IPS-NIHi7 (cell line): ENCODE results near the gene SIGLECL1.

Experiments
- DNase-seq: peaks from one replicate; pipeline ENCODE4 v3.0.0; 2012; ENCODE audit warnings: mixed read lengths; ENCODE audit errors: extremely low spot score

The SIGLECL1 gene

DNA sequence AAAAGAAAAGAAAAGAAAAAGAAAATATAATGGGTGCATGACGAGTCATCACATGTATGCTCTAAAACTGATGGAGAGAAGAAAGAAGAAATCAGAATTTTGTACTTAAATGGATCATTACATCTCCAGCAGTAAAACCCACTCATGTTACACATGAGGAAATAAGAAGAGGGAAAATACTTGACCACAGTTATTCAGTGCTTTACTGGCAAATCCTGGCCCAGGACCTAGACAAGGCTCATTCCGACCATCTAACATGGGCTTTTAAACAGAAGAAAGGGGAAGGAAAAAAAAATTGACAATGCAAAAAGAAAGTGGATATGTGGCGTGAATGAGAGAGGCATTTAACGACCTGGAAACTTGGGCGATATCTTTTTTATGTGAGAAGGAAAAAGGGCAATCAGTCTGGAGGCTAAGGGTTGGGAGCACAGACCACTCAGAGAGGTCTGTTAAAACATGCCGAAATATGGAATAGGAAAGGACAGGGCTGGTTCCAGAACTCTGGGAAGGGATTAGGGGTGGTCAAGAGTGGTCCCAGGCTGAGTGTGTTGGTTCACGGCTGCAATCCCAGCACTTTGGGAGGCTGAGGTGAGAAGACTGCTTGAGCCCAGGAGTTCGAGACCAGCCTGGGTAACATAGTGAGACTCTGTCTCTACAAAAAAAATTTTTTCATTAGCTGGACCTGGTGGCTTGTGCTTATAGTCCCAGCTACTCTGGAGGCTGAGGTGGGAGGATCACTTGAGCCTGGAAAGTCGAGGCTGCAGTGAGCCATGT, 1.6 kb downstream of the SIGLECL1 start:
- DNase-seq: no peak

DNA sequence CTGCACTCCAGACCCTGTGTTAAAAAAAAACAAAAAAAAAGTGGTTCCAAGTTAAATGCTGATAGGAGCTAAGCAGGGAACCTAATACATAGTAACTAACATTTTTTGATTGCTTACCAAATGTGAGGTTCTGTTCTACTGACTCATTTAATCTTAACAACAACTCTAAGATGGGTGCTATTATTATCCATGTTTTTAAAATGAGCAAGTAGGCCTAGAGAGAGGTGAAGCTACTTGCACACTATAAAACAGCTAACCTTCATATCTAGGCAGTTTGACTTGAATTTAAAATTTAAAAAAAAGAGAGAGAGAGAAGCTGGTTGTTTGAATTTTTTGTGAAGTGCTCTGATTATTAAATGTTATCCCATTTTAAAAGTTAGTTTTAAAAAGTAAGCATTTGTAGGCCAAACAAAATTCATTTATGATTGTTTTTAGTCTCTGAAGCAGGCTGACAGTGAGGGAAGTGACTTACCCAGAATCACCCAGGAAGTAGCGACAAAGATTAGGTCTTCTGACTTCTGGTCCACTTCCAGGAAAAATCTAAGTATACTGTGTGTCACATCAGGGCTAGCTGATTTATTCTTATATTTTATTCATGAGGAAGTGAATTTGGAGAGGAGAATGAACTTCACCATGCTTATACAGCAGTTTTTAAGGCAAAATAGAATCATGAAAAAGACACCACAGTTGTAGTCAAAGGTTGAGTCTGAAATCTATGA, 2.4 kb downstream of the SIGLECL1 start:
- DNase-seq: no peak

DNA sequence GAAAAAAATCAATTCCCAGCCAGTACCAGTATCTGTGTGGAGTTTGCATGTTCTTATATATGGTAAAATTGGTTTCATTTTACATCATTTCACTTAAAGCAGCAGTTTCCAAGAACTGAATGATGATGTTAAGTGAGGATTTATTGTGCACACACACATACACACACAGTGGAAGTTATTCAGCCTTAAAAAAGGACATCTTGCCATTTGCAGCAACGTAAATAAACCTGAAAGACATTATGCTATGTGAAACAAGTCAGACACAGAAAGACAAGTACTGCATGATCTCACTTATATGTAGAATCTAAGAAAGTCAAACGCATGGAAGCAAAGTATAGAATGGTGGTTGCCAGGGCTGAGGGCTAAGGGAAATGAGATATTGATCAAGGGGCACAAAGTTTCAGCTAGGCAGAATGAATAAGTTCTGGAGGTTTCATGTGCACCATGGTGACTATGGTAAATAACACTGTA, 5.3 kb downstream of the SIGLECL1 start:
- DNase-seq: no peak

DNA sequence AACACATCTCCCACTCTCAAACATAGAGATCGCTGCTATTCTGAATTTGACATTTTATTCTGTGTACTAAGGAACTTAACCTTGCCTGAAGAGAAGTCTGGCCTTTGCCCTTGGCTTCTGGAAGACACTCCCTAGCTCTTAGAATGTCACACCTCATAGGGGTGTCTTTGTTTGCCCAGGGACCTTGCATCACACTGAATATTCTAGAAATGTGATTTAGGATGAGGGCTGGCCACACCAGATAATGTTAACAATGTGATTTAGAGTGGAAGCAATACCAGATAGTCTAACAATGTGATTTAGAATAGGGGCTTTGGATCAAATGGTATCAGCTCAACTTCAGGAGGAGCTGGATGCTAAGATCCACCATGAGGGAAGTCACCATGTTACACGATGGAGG, 6.6 kb downstream of the SIGLECL1 start:
- DNase-seq: no peak

DNA sequence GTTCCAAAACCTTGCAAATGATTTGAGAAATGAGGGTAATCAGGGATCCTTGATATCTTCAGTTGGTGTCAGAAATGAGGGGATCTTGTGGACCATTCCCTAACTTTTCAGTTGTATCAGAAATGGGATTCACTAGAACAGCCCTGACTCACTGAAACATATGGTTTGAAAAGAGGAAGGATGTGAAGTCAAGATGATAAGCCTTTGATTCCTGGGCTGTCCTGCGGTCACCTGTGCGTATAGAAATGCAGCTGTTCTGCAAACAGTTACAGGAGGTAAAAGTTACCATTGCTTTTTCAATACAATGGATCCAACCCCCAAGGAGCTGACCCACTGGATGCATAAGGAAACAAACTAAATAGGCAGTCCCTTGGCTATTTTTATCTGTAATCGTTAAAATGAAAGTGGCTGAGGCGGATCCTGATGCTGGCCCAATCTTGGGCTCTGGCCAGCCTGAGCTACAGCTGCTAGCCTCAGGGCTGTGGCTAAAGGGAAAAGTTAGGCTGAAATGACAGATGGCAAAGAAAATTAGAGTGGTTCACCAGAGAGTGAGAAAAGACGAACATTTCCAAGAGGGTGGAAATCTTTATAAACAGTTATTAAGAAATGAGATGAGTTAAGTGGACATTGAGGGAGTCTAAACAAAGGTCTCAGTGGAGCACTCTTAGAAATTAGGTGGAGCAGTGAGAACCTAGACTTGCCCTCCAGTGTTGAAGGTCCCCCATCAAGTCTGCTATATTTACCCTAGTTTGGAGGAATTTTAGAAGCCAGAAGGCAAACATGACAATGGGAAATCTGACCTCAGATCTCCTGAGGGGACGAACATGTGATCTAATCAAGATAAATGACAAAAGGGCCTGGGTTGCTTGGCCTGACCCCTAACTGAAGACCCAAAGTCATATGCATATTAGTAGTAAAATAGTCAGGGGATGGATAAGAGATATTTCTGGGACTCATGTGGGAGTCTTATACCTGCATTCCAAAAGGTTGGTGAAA, 7.6 kb downstream of the SIGLECL1 start:
- DNase-seq: no peak

DNA sequence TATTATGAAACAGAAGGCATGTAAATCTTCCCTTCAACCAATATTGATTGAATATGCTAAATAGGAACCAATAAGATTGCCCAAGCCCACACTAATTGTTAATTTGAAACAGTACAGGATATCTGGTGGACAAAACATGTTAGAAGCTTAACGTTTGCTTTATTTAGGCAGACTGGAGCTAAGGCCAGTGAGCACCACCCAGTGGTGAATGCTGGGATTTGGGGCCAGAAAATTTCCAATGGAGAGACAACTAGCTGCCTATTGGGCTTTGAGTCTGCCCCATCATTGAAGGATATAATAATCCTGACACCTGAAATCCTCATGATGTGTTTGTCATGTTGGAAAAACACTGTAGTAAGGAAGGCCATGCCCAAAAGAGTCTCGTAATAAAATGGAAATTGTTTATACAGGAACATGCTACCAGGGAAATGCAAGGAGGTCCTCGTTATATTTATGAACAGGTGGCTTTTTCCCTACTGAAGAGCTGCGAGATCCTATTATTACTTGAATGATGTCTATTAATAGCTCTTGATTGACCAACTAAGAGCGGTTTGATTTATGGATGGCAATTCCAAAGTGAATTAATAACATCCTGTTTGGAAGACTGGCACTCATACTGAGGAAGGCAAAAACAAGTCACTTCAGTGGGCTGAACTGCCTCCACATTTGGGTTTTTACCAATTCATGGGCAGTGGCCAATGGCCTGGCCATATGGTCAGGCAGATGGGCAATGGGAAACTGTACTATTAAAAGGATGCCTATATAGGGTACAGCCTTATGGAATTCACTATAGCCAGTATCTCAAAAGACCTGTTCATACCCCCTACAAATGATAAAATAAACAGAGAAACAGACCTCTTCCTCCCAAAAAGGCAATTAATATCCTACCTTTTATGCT, 8.7 kb downstream of the SIGLECL1 start:
- DNase-seq: peak; percentile 69

DNA sequence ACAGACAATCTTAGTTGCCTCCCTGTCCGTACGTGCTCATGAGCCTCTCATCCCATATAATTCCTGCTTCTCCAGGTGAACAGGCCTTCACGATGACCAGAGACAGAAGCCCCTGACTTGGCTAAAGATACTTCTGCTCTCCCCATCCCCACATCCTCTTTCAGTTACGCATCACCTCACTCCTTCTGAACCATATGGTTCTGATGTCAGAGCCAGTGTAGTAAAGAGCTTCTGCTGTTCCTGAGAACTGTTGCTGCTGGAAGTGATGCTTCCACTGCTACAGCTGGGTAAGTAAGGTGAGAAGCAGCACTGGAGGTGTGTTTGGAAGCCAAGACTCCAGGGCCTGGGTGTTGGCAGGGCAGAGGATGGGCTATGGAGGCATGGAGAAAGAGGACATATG, 12.9 kb downstream of the SIGLECL1 start:
- no peak for DNase-seq

DNA sequence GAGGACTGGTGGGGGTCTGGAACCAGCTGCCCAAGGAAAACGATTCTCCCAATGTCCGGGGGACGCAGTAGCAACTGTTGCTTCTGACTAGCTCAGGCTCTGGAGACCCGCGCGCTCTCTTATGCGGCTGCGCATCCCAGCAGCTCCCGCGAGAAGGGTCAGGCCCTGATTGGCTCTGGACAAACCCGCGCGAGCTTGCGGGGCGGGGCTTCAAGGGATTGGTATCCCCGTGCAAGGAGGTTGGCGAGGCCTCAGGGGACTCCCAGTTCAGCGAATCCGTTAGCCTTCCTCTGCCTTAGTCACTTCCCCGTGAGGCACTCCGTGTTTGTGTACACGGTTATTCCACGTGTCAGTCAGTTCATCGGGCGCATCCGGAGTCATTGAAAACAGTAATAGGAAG, 20.2 kb downstream of the SIGLECL1 start:
- DNase-seq: peak; percentile 52

DNA sequence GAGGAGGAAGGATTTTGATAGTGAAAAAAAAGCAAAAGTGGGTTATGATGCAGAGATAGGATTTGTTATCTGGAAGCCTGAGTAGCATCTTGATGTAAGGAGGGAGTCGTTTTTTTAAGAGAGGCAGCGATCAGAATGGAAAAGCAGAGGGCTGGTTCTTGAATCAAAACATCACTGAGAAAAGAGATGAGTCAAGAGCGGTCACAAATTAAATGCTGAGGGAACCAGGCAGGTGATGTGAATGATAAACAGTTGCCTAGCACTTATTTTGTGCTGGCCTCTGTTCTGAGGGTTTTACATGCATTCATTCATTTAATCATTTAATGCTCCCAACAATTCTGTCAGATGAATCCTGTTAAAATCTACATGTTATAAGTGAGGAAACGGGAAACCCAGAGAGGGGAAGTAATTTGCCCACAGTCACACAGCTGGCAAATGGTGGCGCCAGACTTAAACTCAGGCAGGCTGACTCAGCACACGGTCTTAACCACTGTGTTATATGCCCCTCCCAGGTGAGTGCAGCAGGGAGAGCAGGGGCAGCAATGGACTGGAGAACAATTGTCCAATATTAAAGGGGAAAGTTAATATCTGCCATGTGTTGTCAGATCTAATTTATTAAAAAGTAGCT, 21.4 kb downstream of the SIGLECL1 start:
- no peak for DNase-seq

DNA sequence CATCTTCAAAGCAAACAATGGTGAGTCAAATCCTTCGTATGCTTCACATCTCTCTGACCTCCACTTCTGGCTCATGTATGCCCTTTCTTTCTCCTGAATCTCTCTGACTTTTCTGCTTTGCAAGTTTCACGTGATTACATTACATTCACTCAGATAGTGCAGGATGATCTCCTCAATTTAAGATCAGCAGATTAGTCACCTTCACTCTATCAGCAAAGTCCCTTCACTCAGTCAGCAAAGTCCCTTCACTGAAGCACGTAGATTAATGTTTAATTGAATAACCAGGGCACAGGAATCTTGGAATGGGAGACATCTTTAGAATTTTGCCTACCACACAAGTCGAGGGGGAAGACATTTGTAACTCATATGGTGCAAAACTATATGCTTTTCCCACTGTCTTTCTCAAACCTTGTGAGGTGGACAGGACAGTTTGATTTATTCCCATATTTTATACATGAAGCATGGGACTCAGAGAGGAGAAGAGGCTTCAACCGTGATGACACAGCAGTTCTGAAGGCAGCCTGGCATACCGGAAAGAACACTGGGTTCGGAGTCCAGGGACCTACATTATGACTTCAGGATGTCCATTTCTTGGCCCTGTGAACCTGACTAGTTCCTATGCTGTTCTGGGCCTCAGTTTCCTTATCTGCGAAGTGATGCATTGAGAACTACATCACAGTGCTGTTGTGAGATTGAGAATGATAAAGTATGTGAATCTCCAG, 23.3 kb downstream of the SIGLECL1 start:
- DNase-seq: no peak

DNA sequence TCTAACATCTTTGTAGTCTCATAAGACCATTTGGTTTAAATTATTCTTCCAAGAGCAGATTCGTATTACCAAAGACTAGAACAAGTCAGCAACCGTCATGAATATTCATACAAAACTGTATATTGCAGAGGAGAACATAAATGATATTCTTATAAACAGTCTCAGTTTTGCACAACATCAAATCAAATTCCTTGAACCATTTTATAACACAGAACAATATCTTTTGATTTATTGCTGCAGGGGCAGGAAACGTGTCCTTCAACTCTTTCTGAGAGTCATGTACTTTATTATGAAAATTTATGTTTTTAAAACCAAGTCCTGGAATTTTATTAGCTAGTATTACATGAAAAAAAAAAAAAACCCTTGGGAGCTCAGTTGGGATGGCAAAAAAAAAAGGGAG, 26.2 kb downstream of the SIGLECL1 start:
- no peak for DNase-seq

DNA sequence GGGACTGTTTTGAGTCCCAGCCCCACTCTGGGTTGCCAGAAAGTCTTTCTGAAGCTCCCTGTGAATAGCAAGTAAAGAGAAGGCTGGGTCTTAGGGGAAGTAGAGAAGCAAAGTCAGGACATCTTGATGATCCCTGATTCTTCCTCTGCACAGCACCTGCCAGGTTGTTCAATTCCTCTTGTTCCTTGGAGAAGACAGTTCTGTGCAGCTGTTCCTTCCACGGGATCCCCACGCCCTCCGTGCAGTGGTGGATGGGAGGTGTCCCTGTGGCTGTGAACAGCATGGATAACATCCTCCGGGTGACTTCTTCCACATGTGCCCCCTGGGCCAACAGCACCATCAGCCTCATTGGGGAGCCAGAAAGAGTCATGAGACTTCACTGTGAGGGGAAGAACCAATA, 31.5 kb downstream of the SIGLECL1 start:
- DNase-seq: no peak

DNA sequence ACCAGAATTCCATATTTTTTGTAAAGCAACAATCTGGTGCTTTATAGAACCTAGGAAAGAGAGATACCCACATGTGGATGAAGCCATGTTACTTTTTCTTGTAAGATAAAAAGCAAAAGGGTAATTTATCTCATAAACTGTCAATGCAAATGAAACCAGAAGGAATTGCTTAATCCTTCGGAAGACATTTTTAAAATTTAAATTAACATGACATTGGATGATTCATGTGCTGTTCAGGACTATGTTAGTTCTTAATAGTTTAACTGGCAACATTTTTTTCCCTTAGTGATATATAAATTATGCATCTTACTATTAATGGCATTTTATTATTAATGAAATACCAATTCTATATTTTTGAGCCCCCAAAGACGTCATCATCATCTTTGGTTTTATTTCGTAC, 34.8 kb downstream of the SIGLECL1 start:
- no peak for DNase-seq

DNA sequence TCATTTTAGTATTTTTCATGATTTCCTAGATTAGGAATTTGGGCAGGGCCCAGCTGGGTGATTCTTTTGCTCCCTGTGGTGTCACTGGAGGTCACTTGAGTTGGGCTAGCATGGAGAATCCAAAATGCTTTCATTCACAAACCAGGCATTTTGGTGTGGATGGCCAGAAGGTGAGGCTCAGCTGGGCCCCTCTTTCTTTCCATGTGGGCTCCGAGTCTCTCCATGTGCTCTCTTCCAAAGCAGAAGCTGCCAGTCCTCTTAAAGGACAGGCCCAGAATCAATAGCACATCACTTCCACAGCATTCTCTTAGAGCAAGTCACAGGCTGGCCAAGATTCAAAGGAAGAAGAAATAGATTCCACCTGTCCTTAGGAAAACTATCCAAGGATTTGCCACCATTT, 38.8 kb downstream of the SIGLECL1 start:
- DNase-seq: peak; percentile 2

DNA sequence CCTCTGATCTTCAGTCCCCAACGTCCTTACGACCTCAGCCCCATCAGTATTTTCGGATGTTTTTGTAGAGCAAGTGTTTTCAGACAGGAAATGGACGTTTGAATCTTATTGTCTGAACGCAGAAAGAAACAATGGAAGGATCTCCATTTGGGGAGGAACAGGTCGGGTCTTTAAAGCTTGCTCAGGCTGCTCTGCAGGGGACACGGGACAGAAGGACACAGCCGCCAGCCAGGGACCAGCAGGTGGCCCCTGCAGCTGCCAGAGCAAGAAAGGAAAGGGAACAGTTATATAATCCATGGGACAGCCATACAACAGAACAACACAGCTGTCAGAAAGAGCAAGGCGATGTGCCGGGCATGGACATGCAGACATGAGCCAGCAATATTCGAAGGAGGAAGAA, 42.1 kb downstream of the SIGLECL1 start:
- no peak for DNase-seq

DNA sequence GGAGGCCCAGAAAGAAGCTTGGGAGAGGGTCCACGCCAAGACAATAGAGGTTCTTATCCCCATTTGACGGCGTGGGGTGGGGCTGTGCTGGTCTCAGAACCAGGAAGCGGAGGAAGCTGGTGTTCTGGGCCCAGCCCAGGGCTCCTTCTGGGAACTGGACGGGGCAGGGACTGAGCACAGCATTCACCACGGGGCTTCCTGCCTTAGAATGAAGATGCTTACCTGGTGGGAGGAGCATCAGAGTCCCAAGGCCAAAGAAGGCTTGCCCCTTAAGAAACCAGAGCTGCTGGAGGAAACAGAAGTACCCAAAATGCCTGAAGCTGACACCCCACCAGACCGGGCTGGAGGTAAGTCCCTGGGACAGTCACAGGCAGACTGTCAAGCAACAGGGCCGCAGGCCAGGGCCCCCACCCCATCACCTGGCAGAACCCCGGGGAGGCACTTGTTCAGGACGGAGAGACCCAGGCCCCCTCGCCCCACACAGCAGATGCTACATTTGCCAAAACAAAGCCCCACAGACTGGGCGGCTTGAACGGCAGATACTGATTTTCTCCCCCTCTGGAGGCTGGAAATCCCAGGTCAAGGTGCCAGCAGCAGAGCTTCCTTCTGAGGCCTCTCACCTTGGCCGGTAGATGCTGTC, 42.8 kb downstream of the SIGLECL1 start:
- peak; percentile 49 for DNase-seq

DNA sequence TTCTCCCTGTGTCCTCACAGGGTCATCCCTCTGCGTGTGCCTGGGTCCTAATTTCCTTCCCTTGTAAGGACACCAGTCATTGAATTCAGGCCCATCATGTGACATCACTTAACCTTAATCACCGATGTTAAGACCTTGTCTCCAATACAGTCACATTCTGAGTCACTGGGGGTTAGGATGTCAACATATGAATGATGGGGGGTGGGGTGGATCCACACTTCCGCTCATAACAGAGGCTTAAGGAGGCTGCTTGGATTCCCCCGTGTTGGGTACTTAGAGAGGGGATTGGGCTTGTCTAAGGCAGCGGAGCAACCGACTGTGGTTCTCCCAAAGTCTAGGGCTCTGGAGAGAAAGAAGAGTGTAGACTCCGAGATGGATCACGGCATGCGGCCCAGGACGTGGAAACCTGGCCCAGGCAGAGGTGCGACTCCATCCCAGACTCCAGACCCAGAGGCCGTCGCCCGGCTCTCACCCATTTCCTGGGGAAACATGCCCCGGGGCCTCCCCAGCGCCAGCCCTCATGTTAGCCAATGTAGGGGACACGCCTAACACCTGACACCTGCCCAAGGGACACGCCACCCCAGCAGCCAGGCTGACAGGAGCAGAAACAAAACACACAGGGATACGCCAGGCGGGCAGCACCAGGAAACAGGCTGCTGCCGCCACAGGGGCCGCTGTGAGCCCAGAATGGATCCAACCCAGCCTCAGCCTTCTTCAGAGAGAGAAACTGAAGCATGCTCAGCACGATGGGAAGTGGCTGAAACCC, 43.5 kb downstream of the SIGLECL1 start:
- no peak for DNase-seq

DNA sequence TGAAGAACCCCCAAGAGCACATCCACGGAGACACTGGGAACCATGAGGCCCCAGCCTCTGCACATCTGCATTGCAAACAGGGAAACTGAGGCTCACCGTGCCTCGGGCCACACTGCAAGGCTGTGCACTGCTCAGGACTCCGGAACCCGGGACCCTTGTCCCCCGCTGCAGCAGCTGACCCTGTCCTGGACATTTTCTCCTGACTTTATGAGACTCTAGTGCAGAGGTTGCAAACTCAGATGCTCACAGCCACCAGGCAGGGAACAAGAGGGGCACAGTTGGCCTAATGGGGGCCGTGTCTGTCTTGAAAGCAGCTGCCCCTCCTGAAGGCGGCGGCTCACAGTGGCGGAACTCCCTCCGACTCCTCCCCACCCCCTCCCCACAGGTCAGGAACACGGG, 44.1 kb downstream of the SIGLECL1 start:
- no peak for DNase-seq
